ENCODE data around the gene SIK3. TPM values are rescaled to one million over a fixed set of nuclear protein-coding genes. Genes with fewer than 3 reads are reported as not detected.

Gene SIK3
- total RNA-seq, 4 donors from 2014 or later, result 45.0 to 70.2 (median 48.8) TPM

DNA sequence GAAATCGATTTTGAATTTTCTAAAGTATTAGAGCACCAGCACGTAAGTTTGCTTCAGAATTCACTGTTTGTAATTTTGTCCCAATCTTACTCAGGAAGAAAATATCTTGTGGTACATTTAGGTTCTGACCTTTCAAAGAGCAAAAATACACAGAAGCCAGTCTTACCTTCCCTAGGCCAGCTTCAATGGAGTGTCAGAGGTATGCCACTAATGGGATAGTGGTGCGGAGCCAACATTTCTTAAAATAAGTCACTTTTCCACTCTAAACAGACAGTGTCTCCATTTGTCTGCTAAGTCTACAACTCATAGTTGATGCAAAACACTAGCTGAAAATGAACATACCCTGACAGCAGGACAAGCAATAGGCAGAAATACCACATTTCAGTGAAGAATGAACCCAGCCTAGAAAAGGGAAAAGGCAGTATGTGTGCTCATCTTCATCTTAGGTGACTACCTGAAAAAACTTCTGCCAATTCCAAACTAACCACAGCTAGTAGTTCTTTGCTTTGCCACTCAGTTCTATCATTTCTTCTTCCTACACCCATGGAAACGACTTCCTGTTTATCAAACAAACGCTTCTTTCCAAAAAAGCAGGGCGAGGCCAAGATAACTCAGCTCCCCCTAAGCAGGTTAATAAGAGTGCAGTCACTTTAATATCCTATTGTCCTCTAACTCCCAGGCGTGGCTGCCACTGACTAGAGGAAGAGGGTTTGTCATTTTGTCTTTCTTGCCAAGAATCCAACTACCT, 166.8 kb downstream of the SIK3 start:
- WGBS, 2 donors, result 58 to 62% methylated on average over 7 of the region's 7 CpGs
- Histone ChIP-seq H3K27ac (peak overlapping the region in 3 of 4 donors; percentile 66 to 78 (median 77)), H3K36me3 (peaks cover 0 to 12% (median 0%) of the 10 kb centered on the region in 3 donors), H3K4me1 (peaks cover 0 to 53% (median 24%) of the 10 kb centered on the region in 4 donors), H3K9me3 (no peaks in the 10 kb centered on the region), H3K4me3 (no peak overlapping the region), H3K27me3 (no peaks in the 10 kb centered on the region)
- TF ChIP-seq POLR2A (IDR thresholded peaks at IDR 0.05) (no peak), EP300 (IDR thresholded peaks at IDR 0.05) (peak in 1 of 2 donors; percentile 14)
- TF ChIP-seq, protein P1, sequence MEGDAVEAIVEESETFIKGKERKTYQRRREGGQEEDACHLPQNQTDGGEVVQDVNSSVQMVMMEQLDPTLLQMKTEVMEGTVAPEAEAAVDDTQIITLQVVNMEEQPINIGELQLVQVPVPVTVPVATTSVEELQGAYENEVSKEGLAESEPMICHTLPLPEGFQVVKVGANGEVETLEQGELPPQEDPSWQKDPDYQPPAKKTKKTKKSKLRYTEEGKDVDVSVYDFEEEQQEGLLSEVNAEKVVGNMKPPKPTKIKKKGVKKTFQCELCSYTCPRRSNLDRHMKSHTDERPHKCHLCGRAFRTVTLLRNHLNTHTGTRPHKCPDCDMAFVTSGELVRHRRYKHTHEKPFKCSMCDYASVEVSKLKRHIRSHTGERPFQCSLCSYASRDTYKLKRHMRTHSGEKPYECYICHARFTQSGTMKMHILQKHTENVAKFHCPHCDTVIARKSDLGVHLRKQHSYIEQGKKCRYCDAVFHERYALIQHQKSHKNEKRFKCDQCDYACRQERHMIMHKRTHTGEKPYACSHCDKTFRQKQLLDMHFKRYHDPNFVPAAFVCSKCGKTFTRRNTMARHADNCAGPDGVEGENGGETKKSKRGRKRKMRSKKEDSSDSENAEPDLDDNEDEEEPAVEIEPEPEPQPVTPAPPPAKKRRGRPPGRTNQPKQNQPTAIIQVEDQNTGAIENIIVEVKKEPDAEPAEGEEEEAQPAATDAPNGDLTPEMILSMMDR (IDR thresholded peaks at IDR 0.05), result no peak
- no peak for DNase-seq (ENCODE audit: low spot score in 2 of 2)

- WGBS, 2 donors, result 46 to 60% methylated on average over 2 of the region's 2 CpGs
- peak overlapping the region; percentile 19 to 78 (median 72) for H3K27ac ChIP-seq
- H3K36me3 ChIP-seq, result peaks cover 0 to 13% (median 0%) of the 10 kb centered on the region in 3 donors
- H3K27me3 ChIP-seq, result no peaks in the 10 kb centered on the region
- H3K4me1 ChIP-seq, result peaks cover 0 to 53% (median 24%) of the 10 kb centered on the region in 4 donors
- H3K9me3 ChIP-seq, result no peaks in the 10 kb centered on the region
- TF ChIP-seq, protein P1 (IDR thresholded peaks at IDR 0.05), result no peak
- TF ChIP-seq POLR2A (IDR thresholded peaks at IDR 0.05), result no peak
- TF ChIP-seq EP300 (IDR thresholded peaks at IDR 0.05), result no peak
- no peak for DNase-seq (ENCODE audit: low spot score in 2 of 2)
- H3K4me3 ChIP-seq, result peak overlapping the region in 2 of 4 donors; percentile 3 to 31
These were observed 167.6 kb downstream of the SIK3 start for GRCh38 chr11:116930586-116930985.

DNA sequence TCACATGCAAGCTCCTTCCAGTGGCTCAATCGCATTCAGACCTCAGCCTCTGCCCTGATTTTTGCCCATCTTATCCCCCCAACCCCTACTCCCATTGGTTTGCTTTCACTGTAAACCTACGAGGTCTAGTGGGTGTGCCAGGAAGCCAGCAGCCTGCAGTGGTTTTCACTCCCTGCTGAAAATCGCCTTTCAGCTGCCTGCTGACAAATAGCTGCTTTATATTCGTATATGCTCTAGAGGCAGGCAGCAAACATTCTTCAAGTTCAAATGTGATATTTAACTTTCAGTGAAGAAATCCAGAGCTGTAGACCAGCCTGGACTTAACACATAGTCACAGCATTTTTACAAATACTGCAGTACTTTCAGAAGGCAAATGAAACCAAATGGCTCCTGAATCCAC, 168.1 kb downstream of the SIK3 start:
- WGBS, 2 donors, result 6 to 7% methylated on average over 4 of the region's 4 CpGs
- Histone ChIP-seq H3K36me3 (peaks cover 0 to 17% (median 0%) of the 10 kb centered on the region in 3 donors), H3K27me3 (no peaks in the 10 kb centered on the region), H3K27ac (peak overlapping the region; percentile 19 to 78 (median 72)), H3K9me3 (no peaks in the 10 kb centered on the region), H3K4me3 (peak overlapping the region in 2 of 4 donors; percentile 3 to 31), H3K4me1 (peaks cover 0 to 53% (median 24%) of the 10 kb centered on the region in 4 donors)
- DNase-seq (ENCODE audit: low spot score in 2 of 2), result no peak
- TF ChIP-seq, protein P1 (IDR thresholded peaks at IDR 0.05), result no peak
- TF ChIP-seq POLR2A (IDR thresholded peaks at IDR 0.05) (no peak), EP300 (IDR thresholded peaks at IDR 0.05) (no peak)

DNA sequence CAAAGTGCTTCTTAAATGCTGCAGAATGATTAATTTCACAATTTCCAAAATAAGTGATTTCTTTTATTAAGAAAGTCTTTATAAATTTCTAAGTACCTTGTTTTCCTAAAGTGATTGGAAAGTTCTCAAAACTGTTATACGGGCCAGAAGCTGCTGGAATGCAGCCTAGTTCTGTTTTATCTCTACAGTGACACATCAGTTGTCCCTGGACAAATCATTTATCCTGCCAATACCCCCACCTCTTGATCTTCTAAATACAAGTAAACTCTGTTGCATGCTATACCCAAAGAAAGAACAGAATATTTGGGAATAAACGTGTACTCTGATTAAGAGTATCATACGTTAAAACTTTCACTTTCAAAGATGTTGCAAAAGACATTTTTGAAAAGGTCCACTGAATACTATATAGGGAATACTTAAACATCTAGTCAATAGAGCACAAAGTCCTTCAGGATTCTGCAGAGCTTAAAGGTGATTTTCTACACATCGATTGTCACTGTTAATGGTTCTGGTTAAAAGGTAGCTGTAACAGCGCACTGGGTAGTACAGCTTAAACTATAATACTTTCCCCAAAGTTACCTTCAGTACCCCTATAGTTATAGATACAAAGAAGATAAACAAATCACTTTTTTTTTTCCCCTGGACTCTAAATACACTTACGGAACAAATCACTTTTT, 168.7 kb downstream of the SIK3 start:
- TF ChIP-seq POLR2A (IDR thresholded peaks at IDR 0.05), result no peak
- TF ChIP-seq, protein P1 (IDR thresholded peaks at IDR 0.05), result no peak
- Histone ChIP-seq H3K9me3 (no peaks in the 10 kb centered on the region), H3K36me3 (peaks cover 0 to 23% (median 0%) of the 10 kb centered on the region in 3 donors), H3K4me1 (peaks cover 0 to 53% (median 24%) of the 10 kb centered on the region in 4 donors), H3K27me3 (no peaks in the 10 kb centered on the region), H3K4me3 (peak overlapping the region in 2 of 4 donors; percentile 3 to 31), H3K27ac (peak overlapping the region; percentile 33 to 78 (median 72))
- WGBS, 2 donors, result 20% methylated on average over 6 of the region's 6 CpGs
- DNase-seq (ENCODE audit: low spot score in 2 of 2), result no peak

DNA sequence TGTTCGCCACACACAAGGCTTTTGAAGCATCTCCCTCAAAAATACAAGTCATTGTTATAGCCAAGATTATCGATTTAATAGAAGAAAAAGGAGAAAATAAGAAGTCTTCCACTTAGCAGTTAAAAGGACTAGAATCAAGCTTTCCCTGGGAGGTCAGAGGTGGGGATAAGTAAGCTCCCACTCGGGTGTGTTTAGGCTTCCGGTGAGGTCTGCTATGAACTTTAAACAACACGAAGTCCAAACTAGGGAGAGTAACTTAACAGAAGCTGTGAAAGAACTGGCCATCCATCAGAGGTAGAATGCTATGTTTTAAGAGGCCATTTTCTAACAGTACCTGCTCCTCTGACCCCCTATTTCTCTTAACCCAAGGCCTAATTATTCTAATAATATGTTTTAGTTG, 169.4 kb downstream of the SIK3 start:
- WGBS, 2 donors, result 30 to 37% methylated on average over 5 of the region's 5 CpGs
- TF ChIP-seq, protein P1 (IDR thresholded peaks at IDR 0.05), result no peak
- TF ChIP-seq POLR2A (IDR thresholded peaks at IDR 0.05) (no peak), EP300 (IDR thresholded peaks at IDR 0.05) (no peak)
- Histone ChIP-seq H3K36me3 (peaks cover 0 to 25% (median 0%) of the 10 kb centered on the region in 3 donors), H3K27ac (peak overlapping the region; percentile 33 to 78 (median 72)), H3K4me1 (peaks cover 0 to 53% (median 24%) of the 10 kb centered on the region in 4 donors), H3K9me3 (no peaks in the 10 kb centered on the region), H3K4me3 (no peak overlapping the region), H3K27me3 (no peaks in the 10 kb centered on the region)
- DNase-seq (ENCODE audit: low spot score in 2 of 2), result no peak
